ENCODE results near the gene ETV5. TPM values are rescaled to one million over a fixed set of nuclear protein-coding genes. Genes with fewer than 3 reads are reported as not detected.

Gene ETV5
- total RNA-seq, 1 donor from 2014 or later, result 0.89 TPM

DNA sequence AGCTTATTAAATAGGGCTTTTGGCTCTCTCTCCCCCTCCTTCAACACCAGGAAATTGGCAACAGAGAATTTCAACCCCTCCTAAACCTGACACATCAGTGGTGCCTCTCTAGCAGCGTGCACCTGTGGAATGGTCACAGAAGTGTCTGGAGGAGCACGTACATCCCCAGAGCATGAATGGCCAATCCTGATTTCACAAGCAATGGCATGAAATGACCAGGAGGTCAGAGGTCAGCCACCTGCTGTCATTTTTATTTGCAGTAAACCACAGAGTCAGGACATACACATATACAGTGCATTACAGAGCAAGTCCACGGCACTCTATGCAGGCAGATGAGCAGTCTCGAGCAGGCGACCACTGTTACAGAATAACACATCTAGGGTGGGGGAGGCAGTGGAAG, 25.1 kb upstream of the ETV5 start:
- DNase-seq, result no peak
- Mint-ChIP-seq H3K4me1 (no peaks in the 10 kb centered on the region), H3K27ac (no peak overlapping the region), H3K4me3 (no peak overlapping the region), H3K27me3 (no peaks in the 10 kb centered on the region), H3K9me3 (no peaks in the 10 kb centered on the region), H3K36me3 (ENCODE audit: low read depth) (no peaks in the 10 kb centered on the region)
- TF ChIP-seq, protein P1, sequence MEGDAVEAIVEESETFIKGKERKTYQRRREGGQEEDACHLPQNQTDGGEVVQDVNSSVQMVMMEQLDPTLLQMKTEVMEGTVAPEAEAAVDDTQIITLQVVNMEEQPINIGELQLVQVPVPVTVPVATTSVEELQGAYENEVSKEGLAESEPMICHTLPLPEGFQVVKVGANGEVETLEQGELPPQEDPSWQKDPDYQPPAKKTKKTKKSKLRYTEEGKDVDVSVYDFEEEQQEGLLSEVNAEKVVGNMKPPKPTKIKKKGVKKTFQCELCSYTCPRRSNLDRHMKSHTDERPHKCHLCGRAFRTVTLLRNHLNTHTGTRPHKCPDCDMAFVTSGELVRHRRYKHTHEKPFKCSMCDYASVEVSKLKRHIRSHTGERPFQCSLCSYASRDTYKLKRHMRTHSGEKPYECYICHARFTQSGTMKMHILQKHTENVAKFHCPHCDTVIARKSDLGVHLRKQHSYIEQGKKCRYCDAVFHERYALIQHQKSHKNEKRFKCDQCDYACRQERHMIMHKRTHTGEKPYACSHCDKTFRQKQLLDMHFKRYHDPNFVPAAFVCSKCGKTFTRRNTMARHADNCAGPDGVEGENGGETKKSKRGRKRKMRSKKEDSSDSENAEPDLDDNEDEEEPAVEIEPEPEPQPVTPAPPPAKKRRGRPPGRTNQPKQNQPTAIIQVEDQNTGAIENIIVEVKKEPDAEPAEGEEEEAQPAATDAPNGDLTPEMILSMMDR (IDR thresholded peaks at IDR 0.05), result no peak
- intact Hi-C loops (cut with micrococcal nuclease), result no loop called here
- no peak for ATAC-seq (ENCODE audit: low read depth)
- CTCF ChIA-PET, result no interaction called here
- POLR2A ChIA-PET, result no interaction called here

DNA sequence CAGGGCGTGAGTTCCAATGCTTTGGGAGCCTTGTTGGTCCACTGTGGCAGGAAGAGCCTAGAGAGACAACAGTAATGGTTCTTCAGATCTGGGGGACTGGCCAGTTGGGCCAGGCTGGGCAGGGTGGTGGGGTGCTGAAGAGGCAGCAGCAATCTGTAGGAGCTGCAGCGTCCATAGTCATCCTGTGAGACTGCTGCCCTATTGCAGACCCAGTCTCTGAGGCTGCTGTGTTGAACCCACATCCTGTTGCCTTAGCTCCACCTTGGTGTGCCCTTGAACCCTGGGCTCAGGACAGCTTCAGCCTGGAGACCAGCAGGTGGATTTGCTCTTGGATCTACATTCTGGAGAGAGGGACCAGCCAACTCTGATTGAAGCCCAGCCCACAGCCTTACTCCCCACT, 23.6 kb upstream of the ETV5 start:
- intact Hi-C loops (cut with micrococcal nuclease), result no loop called here

DNA sequence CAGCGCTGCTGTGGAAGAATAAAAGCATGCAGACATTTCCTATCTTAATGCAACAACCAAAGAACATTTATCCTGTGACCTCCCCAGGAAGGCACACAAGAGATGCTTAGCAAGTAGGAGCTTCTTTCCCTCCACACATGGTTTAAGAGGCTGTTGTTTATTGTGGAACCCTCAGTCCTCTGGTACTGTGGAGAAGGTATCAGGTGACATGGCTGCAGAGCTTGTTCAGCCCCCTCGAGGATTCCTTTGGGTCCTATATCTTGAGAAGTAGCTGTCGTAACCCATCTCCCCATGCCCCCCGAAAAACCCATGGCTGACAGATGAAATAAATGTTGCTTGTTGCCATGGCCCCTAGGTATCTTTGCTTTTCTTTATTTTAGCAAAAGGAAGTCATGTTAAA, 20.3 kb upstream of the ETV5 start:
- no peaks in the 10 kb centered on the region for H3K27me3 Mint-ChIP-seq
- intact Hi-C loops (cut with micrococcal nuclease), result no loop called here
- no peaks in the 10 kb centered on the region for H3K36me3 Mint-ChIP-seq (ENCODE audit: low read depth)
- no peaks in the 10 kb centered on the region for H3K4me1 Mint-ChIP-seq
- no peak for DNase-seq
- ChIA-PET CTCF (no interaction called here), POLR2A (no interaction called here)
- TF ChIP-seq, protein P1 (IDR thresholded peaks at IDR 0.05), result no peak
- H3K27ac Mint-ChIP-seq, result no peak overlapping the region
- H3K9me3 Mint-ChIP-seq, result no peaks in the 10 kb centered on the region
- ATAC-seq (ENCODE audit: low read depth), result no peak
- H3K4me3 Mint-ChIP-seq, result no peak overlapping the region

More for the DNA sequence above, 23.6 kb upstream of the ETV5 start:
- Mint-ChIP-seq H3K27me3 (no peaks in the 10 kb centered on the region), H3K27ac (no peak overlapping the region), H3K9me3 (no peaks in the 10 kb centered on the region), H3K36me3 (ENCODE audit: low read depth) (no peaks in the 10 kb centered on the region), H3K4me3 (no peak overlapping the region), H3K4me1 (no peaks in the 10 kb centered on the region)
- ATAC-seq (ENCODE audit: low read depth) (no peak), DNase-seq (no peak)
- ChIA-PET CTCF (no interaction called here), POLR2A (no interaction called here)
- TF ChIP-seq, protein P1 (IDR thresholded peaks at IDR 0.05), result no peak

DNA sequence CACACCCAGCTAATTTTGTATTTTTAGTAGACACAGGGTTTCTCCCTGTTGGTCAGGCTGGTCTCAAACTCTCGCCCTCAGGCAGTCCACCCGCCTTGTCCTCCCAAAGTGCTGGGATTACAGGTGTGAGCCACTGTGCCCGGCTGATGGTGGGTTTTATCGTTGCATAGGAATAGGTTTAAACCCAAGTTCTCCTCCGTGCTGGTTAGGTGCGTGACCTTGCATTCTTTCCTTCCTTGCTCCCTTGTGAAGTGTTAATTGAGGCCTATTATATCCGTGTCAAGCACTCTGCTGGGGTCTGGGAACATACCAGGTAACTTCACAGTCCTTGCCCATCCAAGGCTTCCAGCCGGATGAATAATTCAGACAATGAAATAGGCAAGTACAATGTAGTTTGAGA, 19.3 kb upstream of the ETV5 start:
- intact Hi-C loops (cut with micrococcal nuclease), result no loop called here

DNA sequence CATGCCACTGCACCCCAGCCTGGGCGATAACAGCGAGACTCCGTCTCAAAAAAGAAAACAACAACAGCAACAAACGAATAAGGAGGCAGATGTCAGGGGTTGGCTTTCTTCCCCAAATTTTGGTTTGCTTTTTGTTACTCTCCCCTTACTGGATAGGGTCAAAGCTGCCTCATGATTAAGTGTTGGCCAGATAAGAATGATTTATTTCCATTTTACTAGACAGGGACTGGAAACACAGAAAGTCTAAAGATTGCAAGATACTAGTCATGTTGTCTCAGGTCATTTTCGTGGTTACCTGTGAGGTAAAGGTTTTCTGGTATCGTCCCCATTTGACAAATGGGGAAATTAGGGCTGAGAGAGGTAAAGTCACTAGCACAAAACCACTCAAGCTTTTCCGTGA, 18.6 kb upstream of the ETV5 start:
- Mint-ChIP-seq H3K36me3 (ENCODE audit: low read depth) (no peaks in the 10 kb centered on the region), H3K27ac (no peak overlapping the region)

More for the DNA sequence above, 19.3 kb upstream of the ETV5 start:
- no peak for DNase-seq
- Mint-ChIP-seq H3K9me3 (no peaks in the 10 kb centered on the region), H3K36me3 (ENCODE audit: low read depth) (no peaks in the 10 kb centered on the region), H3K27me3 (no peaks in the 10 kb centered on the region), H3K4me1 (no peaks in the 10 kb centered on the region), H3K4me3 (no peak overlapping the region), H3K27ac (no peak overlapping the region)
- TF ChIP-seq, protein P1 (IDR thresholded peaks at IDR 0.05), result no peak
- CTCF ChIA-PET, result no interaction called here
- no peak for ATAC-seq (ENCODE audit: low read depth)
- POLR2A ChIA-PET, result no interaction called here

More for the DNA sequence above, 18.6 kb upstream of the ETV5 start:
- CTCF ChIA-PET, result no interaction called here
- intact Hi-C loops (cut with micrococcal nuclease), result no loop called here
- POLR2A ChIA-PET, result no interaction called here
- TF ChIP-seq, protein P1 (IDR thresholded peaks at IDR 0.05), result no peak
- Mint-ChIP-seq H3K4me1 (no peaks in the 10 kb centered on the region), H3K27me3 (peaks cover 3% of the 10 kb centered on the region), H3K9me3 (no peaks in the 10 kb centered on the region), H3K4me3 (no peak overlapping the region)
- DNase-seq (no peak), ATAC-seq (ENCODE audit: low read depth) (no peak)
